Uterus (tissue), 2 donors: ENCODE data around the gene NUP160.

Experiments
- CTCF ChIP-seq, 4 experiments: fragments of 200-600 bp in 2 of 4; fragments of 450-650 bp in 2 of 4; sonication (generic) in 2 of 4; IDR thresholded peaks; one replicate each; pipeline ENCODE4 v1.5.1; 2016 to 2019; ENCODE audit warnings: antibody characterized with exemption in 4 of 4, mild to moderate bottlenecking in 2 of 4, moderate library complexity in 1 of 4
- POLR2A ChIP-seq, 2 donors: fragments of 450-650 bp; IDR thresholded peaks; one replicate each; pipeline ENCODE4 v1.6.1; 2016; ENCODE audit warnings: antibody characterized with exemption in 2 of 2, mild to moderate bottlenecking in 1 of 2, moderate library complexity in 1 of 2

GRCh38 chr11:47863189-47863897 is 15.2 kb upstream of the NUP160 start:
- TF ChIP-seq CTCF (IDR thresholded peaks at IDR 0.05), result no peak
- no peak for TF ChIP-seq POLR2A (IDR thresholded peaks at IDR 0.05)
